ENCODE results near the gene NTSR1.

The NTSR1 gene

GRCh38 chr20:62768551-62769287 lies 60.1 kb downstream of the NTSR1 start:
- no peak for DNase-seq (ENCODE audit: low spot score)
- Histone ChIP-seq H3K4me3 (no peak overlapping the region), H3K27ac (no peak overlapping the region)
- no peak for TF ChIP-seq CTCF (IDR thresholded peaks at IDR 0.05)

GRCh38 chr20:62769346-62770071 lies 60.9 kb downstream of the NTSR1 start:
- no peak overlapping the region for H3K4me3 ChIP-seq
- no peak for TF ChIP-seq CTCF (IDR thresholded peaks at IDR 0.05)
- no peak overlapping the region for H3K27ac ChIP-seq
- no peak for DNase-seq (ENCODE audit: low spot score)

GRCh38 chr20:62770111-62770910 lies 61.7 kb downstream of the NTSR1 start:
- no peak for DNase-seq (ENCODE audit: low spot score)
- no peak for TF ChIP-seq CTCF (IDR thresholded peaks at IDR 0.05)
- no peak overlapping the region for H3K4me3 ChIP-seq
- no peak overlapping the region for H3K27ac ChIP-seq

- H3K4me3 ChIP-seq: no peak overlapping the region
- no peak for TF ChIP-seq CTCF (IDR thresholded peaks at IDR 0.05)
- no peak for DNase-seq (ENCODE audit: low spot score)
- no peak overlapping the region for H3K27ac ChIP-seq
Measured at GRCh38 chr20:62770916-62771315, 62.3 kb downstream of the NTSR1 start.

- no peak for TF ChIP-seq CTCF (IDR thresholded peaks at IDR 0.05)
- no peak overlapping the region for H3K4me3 ChIP-seq
- H3K27ac ChIP-seq: no peak overlapping the region
- DNase-seq (ENCODE audit: low spot score): no peak
Measured at GRCh38 chr20:62771396-62772102, 62.9 kb downstream of the NTSR1 start.

DNA sequence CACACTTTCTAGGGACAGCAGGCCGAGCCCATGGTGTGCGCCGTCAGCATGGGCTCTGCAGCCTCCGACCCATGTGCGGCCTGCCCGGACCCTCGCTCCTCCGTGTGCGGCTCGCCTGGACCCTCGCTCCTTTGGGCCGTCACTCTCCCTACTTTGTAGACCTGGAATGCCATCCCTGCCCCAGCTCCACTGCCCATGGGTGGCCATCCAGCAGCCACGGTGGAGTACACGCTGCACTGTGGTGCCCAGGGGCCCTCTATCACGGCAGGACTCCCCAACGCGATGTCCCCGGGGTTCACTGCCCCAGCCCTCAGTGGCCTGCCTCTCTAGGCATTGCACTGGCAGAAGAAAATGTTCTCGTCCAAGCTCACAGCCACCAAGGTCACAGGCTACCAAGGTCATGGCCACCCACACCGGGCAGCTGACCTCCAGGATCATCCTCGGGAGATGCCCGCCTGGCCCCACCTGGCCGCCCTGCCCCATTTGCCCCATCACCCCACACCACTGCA lies 63.5 kb downstream of the NTSR1 start:
- DNase-seq (ENCODE audit: low spot score): no peak
- TF ChIP-seq CTCF (IDR thresholded peaks at IDR 0.05): no peak
- Histone ChIP-seq H3K4me3 (no peak overlapping the region), H3K27ac (no peak overlapping the region)

Measured in coronary artery (tissue), 2 donors.